ENCODE results near the gene APOBEC3G.

DNA sequence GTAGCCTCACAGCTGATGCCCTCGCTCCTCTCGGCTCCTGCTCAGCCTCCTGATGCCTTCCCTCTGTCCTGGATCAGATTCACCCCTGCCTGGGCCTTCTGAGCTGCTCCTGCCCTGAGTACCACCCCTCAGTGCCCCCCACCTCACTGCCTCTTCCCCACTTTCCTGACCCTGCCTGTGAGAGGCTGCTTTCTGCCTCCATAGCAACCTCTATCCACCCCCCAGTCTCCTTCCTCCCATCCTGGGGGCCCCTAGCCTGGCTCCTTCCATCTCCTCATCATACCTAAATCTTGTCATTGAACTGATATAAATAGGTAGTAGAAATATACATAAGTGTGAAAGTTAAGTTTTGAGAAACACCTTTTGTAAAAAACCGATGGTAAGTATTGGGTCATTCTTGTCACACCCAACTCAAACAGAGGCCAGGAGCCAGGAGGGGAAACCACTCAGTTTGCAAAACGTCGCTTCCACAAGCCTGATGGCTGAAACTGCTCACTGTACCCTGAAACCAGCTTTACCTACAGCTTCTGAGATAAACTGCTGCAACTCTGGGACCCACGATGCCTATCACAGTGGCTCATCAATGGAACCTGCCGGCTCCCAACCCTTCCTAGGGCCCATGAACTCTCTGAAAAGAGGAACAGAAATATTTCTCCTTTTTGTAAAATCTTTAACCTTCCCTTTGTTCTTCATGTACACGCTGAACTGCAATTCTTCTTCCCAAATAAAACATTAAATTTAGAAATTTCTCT, 15.2 kb downstream of the APOBEC3G start:
- TF ChIP-seq, protein P1, sequence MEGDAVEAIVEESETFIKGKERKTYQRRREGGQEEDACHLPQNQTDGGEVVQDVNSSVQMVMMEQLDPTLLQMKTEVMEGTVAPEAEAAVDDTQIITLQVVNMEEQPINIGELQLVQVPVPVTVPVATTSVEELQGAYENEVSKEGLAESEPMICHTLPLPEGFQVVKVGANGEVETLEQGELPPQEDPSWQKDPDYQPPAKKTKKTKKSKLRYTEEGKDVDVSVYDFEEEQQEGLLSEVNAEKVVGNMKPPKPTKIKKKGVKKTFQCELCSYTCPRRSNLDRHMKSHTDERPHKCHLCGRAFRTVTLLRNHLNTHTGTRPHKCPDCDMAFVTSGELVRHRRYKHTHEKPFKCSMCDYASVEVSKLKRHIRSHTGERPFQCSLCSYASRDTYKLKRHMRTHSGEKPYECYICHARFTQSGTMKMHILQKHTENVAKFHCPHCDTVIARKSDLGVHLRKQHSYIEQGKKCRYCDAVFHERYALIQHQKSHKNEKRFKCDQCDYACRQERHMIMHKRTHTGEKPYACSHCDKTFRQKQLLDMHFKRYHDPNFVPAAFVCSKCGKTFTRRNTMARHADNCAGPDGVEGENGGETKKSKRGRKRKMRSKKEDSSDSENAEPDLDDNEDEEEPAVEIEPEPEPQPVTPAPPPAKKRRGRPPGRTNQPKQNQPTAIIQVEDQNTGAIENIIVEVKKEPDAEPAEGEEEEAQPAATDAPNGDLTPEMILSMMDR (IDR thresholded peaks at IDR 0.05) = no peak
- TF ChIP-seq EZH2 (IDR thresholded peaks at IDR 0.05; ENCODE audit: borderline replicate concordance, insufficient read depth, low read depth, low read length, poor library complexity, severe bottlenecking) = no peak
